Bladder microvascular endothelial cell (primary cell): Measurements from ENCODE around the gene B3GALT5. TPM values are rescaled to one million over a fixed set of nuclear protein-coding genes. Genes with fewer than 3 reads are reported as not detected.

Experiments used
- total RNA-seq: library from RNA; depleted of rRNA; stranded (reverse); fragments of >200 nt; gene quantifications from 2 replicates; pipeline ENCODE4 v1.2.3, GENCODE V29; 2014

The B3GALT5 gene
- total RNA-seq: under 0.01 and 0.06 TPM in 2 replicates

GRCh38 chr21:39612233-39613040 is at the start of gene B3GALT5:
Gene B3GALT5, plus strand, starts transcription at chr21:39612940. Its CDS starts 47,620 bp downstream, at chr21:39660560.

Other genes starting within 250 kb of the B3GALT5 start
- gene LCA5L, start 167.2 kb upstream of the B3GALT5 start, total RNA-seq: 0.32 and 0.57 TPM in 2 replicates
- gene SH3BGR, start 161.0 kb upstream of the B3GALT5 start, total RNA-seq: 0.44 and 0.81 TPM in 2 replicates
- not detected in 2 replicates for gene IGSF5, start 132.2 kb downstream of the B3GALT5 start, total RNA-seq